HL-60/S4 (cell line): Measurements from ENCODE around the gene PRDM16.
"Not testable (repeated sequence)": the region's sequence is repeated elsewhere in the genome, so short reads cannot be mapped to it uniquely, and the experiment has no call there.

Experiments used
- in situ Hi-C: fragments of 300-500 bp; cut with MboI; formaldehyde crosslinking; loops from 2 replicates; pipeline ENCODE4 v1.14.3; 2022; ENCODE audit warnings: low sequenced_read_pairs

The PRDM16 gene

GRCh38 chr1:3237994-3238702 is 169.1 kb downstream of the PRDM16 start:
- in situ Hi-C loops: no loop called here

- in situ Hi-C loops: no loop called here
These were observed 169.8 kb downstream of the PRDM16 start for GRCh38 chr1:3238703-3239278.

- in situ Hi-C loops: not testable (repeated sequence)
These were observed 171.0 kb downstream of the PRDM16 start for GRCh38 chr1:3239991-3240390.

- in situ Hi-C loops: no loop called here
These were observed 171.7 kb downstream of the PRDM16 start for GRCh38 chr1:3240524-3241235.

GRCh38 chr1:3241236-3241550 is 172.2 kb downstream of the PRDM16 start:
- in situ Hi-C loops: no loop called here

GRCh38 chr1:3241673-3242407 is 172.8 kb downstream of the PRDM16 start:
- in situ Hi-C loops: no loop called here

- in situ Hi-C loops: no loop called here
These were observed 173.6 kb downstream of the PRDM16 start for GRCh38 chr1:3242408-3243260.

- in situ Hi-C loops: no loop called here
These were observed 174.3 kb downstream of the PRDM16 start for GRCh38 chr1:3243304-3243703.

GRCh38 chr1:3244025-3244926 is 175.3 kb downstream of the PRDM16 start:
- in situ Hi-C loops: no loop called here

GRCh38 chr1:3244927-3245315 is 175.9 kb downstream of the PRDM16 start:
- in situ Hi-C loops: no loop called here

GRCh38 chr1:3245344-3245743 is 176.3 kb downstream of the PRDM16 start:
- in situ Hi-C loops: no loop called here

- in situ Hi-C loops: no loop called here
These were observed 176.8 kb downstream of the PRDM16 start for GRCh38 chr1:3245768-3246167.

- in situ Hi-C loops: no loop called here
These were observed 177.2 kb downstream of the PRDM16 start for GRCh38 chr1:3246251-3246650.

GRCh38 chr1:3247521-3248121 is 178.6 kb downstream of the PRDM16 start:
- in situ Hi-C loops: no loop called here

- in situ Hi-C loops: no loop called here
These were observed 179.4 kb downstream of the PRDM16 start for GRCh38 chr1:3248155-3249141.

GRCh38 chr1:3249231-3249630 is 180.2 kb downstream of the PRDM16 start:
- in situ Hi-C loops: no loop called here

GRCh38 chr1:3249631-3250501 is 180.9 kb downstream of the PRDM16 start:
- in situ Hi-C loops: no loop called here
